HG02759 (cell line): Measurements from ENCODE around the gene DGAT2.
"Not testable (repeated sequence)": the region's sequence is repeated elsewhere in the genome, so short reads cannot be mapped to it uniquely, and the experiment has no call there.

Source experiments
- ATAC-seq: cut with Tn5 transposase; IDR thresholded peaks from one replicate; pipeline ENCODE4 v1.9.1; 2021; ENCODE audit warnings: mild to moderate bottlenecking, moderate library complexity; ENCODE audit not compliant: unreplicated experiment

The DGAT2 gene, protein sequence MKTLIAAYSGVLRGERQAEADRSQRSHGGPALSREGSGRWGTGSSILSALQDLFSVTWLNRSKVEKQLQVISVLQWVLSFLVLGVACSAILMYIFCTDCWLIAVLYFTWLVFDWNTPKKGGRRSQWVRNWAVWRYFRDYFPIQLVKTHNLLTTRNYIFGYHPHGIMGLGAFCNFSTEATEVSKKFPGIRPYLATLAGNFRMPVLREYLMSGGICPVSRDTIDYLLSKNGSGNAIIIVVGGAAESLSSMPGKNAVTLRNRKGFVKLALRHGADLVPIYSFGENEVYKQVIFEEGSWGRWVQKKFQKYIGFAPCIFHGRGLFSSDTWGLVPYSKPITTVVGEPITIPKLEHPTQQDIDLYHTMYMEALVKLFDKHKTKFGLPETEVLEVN

GRCh38 chr11:75768112-75768908 lies at the start of gene DGAT2:
TSS of gene DGAT2 (plus strand) at chr11:75768778. CDS start at chr11:75768992, 214 bp downstream.
- peak; percentile 78 for ATAC-seq

DNA sequence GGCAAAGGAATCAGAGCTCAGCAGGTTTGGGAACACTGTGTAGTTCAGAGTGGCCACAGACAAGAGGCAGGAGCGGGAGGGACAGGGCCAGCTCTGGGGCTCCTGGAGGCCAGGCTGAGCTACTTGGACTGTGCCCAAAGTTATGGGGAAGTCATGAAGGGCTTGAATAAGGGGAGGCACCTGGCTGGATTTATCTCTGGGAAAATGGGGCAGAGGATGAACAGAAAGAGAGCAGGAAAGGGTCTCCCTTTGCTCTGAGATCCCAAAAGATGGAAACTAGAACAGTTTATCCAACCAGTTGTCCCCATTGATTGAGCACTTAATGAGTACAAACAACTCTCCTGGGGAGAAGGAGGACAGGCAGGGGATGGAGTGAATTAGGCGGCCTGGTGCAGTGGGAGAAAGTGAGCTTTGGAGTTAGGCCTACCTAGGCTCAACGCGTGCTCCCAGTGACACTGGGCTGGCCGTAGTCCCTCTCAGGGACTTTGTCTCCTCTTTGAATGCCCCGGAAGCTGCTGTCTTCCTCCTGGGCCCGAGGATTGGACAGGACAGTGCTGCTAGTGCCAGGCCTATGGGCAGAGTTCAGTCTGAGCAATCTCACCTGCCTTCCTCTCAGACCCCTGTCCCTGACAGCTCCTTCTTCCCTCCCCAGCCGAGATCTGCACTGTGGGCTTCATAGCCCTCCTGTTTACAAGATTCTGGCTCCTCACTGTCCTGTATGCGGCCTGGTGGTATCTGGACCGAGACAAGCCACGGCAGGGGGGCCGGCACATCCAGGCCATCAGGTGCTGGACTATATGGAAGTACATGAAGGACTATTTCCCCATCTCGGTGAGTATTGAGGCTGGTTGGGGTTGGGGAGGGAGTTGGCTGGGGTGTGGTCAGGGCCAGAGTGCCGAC lies 49.0 kb upstream of the DGAT2 start:
- no peak for ATAC-seq

DNA sequence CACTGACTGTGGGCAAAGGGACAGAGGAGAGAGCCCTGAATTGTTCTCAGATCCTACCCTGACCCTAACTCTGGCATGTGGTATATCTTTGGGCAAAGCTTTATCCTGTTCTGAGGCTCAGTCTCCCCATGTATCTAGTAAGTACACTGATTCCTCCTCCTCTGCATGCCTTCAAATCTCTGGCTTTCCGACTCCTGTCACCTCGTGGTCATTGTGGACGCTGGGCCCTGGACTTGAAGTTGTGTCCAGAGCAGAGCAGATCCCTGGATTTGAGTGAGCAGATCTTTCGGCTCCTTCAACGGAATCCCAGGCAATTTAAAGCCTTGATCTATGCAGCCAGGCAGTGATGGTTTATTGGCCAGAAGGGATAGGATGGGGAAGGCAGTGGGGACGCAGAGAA lies 47.9 kb upstream of the DGAT2 start:
- ATAC-seq, result no peak

GRCh38 chr11:75721852-75722668 lies 46.5 kb upstream of the DGAT2 start:
- no peak for ATAC-seq

- ATAC-seq, result no peak
These were observed 45.9 kb upstream of the DGAT2 start for GRCh38 chr11:75722669-75723042.

GRCh38 chr11:75725547-75726320 lies 42.8 kb upstream of the DGAT2 start:
- ATAC-seq, result no peak

- no peak for ATAC-seq
These were observed 39.6 kb upstream of the DGAT2 start for GRCh38 chr11:75728992-75729391.

GRCh38 chr11:75731095-75731494 lies 37.5 kb upstream of the DGAT2 start:
- no peak for ATAC-seq

DNA sequence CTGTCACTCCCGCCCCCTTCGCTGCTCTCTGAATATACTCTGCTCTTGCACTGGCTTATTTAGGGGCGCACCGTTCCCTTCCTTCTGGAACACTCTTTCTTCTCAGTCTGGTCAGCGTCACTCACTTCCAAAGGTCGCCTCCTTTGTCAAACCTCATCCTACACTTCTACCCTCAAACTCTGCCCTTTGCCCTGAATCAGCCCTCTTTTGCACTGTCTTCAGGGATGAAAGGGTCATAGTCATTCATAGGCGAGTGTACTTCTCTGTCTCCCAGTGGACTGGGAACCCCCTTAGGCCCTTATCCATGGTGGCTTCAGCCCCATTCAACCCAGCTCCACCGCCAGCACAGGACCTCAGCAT lies 35.5 kb upstream of the DGAT2 start:
- ATAC-seq, result no peak

DNA sequence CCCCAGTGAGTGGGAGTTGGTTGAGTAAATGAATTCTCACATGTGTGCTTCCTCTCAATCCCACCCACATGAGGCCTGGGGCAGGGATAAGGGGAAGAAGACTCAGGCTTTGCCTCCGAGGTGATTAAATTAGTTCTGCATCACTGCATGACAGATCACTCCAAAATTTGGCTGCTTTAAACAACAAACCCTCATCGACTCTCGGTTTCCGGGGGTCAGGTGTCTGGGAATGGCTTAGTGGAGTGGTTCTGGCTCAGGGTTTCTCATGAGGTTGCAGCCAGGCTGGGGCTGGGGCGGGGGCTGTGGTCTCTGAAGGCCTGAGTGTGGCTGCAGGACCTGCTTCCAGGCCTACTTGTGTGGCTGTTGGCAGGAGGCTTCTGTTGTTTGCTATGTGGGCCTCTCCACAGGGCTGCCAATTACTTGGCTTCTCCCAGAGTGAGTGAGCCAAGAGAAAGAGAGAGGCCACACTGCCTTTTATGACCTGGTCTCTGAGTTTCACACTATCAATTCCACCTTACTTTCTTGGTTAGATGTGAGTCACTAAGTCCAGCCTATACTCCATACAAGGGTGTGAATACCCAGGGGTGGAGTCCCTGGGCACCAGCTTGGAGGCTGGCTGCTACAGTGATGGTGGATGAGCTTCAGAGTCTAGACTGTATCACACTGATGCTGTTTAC lies 35.0 kb upstream of the DGAT2 start:
- no peak for ATAC-seq

GRCh38 chr11:75734491-75735180 lies 33.9 kb upstream of the DGAT2 start:
- no peak for ATAC-seq

- no peak for ATAC-seq
These were observed 33.3 kb upstream of the DGAT2 start for GRCh38 chr11:75735181-75735845.

DNA sequence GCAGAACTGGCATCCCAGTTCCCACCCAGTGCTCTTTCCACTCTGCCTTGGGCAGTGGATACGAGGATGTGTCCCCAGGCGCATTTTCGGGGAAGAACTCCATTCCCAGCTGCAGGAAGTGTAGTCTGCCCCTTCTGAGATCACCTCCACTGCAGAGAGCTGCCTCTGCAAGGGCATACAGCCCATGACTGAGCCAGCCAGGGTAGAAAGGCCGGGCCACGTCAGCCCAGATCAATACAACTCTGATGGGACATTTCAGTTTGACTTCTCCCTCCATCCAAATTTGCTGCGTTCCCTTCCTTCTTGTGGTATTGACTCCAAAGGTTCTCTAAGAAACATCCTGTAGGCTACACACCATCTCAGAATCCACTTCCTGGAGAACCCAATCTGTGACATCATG lies 31.3 kb upstream of the DGAT2 start:
- ATAC-seq, result no peak

- ATAC-seq, result no peak
These were observed 27.9 kb upstream of the DGAT2 start for GRCh38 chr11:75740681-75741080.

DNA sequence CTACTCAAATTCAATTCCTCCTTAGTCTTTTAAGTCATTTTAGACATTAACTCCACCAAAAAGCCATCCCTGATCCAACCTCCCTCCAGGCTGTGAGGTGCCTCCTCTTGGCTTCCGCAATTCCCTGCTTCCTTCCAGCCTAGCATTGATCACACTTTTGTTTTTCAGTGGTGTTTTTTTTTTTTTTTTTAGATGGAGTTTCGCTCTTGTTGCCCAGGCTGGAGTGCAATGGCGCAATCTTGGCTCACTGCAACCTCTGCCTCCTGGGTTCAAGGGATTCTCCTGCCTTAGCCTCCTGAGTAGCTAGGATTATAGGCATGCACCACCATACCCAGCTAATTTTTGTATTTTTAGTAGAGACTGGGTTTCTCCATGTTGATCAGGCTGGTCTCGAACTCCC lies 25.4 kb upstream of the DGAT2 start:
- ATAC-seq, result not testable (repeated sequence)

DNA sequence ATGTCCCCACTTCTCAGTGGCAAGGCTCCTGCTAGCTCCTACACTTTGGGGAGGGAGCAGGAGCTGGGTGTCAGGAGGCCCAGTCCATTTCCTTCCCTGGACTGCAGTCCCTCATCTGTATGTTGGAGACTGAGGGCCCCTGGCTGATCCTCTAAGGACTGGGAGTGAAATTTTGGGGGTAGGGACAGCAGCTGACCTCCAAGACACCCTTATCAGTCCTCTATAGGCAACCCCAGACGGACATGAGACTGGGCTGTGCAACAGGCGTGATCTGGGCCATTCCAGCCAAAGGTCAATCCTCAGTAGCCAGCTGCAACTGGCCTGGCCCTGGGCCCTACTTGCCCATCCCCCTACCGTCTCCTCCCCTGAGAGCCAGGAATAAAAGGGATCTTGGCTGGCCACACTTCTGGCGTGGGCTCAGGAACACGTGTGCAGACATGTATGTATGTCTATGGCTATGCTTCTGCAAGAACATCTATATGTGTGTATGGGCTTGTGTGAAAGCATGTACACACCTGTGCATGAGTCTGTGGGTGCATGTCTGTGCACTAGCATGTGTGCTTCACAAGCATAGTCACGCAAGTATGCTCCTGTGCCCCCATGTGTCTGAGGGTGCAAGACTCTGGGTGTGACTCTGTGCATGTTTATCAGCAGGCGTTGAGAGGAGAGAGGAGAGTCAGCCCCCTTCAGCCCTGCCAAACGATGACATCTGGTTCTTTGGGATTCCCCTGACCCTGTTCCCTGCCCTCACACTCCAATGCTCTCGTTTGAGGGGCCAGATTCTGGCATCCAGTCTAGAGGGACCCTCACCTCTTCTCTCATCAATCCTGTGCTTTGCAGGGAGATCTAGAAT lies 24.6 kb upstream of the DGAT2 start:
- no peak for ATAC-seq

DNA sequence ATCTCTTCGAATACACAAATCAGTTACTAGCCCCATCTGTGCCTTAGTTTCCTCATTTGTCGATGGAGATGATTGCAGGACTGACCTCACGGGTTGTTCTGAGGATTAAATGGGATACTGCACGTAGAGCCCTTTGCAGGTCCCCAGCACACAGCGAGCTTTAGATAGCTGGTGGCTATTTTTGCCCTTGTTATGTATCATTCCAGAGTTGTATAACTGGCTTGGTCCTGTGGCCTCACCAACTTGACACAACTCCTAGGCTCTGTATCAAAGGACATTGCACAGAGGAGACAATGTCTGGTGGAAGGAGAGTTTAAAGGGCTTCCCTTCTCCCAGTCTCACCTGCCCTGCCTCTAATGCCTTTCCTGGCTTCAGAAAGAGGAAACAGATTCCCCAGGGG lies 22.8 kb upstream of the DGAT2 start:
- ATAC-seq, result no peak
